Epithelial cell of proximal tubule (primary cell): ENCODE results near the gene DNM2. TPM values are rescaled to one million over a fixed set of nuclear protein-coding genes. Genes with fewer than 3 reads are reported as not detected.

ENCODE experiments used
- DNase-seq: peaks from one replicate; pipeline ENCODE4 v3.0.0-alpha.2; 2011; ENCODE audit warnings: low read depth
- H3K4me3 ChIP-seq: 2 replicates; pipeline ENCODE4 v1.5.1; 2011; ENCODE audit warnings: low read depth, mild to moderate bottlenecking, low read length
- CTCF ChIP-seq: conservative IDR thresholded peaks from 2 replicates; pipeline ENCODE4 v1.5.1; 2012; ENCODE audit warnings: low read depth, mild to moderate bottlenecking, low read length
- total RNA-seq: library from RNA; depleted of rRNA; stranded (reverse); fragments of >200 nt; gene quantifications from 2 replicates; pipeline ENCODE4 v1.2.3, GENCODE V29; 2015

The DNM2 gene
- total RNA-seq, 1 donor from 2014 or later = 94.5 TPM

GRCh38 chr19:10823690-10824089, 105.8 kb downstream of the DNM2 start:
- no peak for DNase-seq
- no peak for TF ChIP-seq CTCF

GRCh38 chr19:10826231-10826630, 108.4 kb downstream of the DNM2 start:
- DNase-seq = no peak
- H3K4me3 ChIP-seq = no peak overlapping the region
- TF ChIP-seq CTCF = no peak

More at GRCh38 chr19:10823690-10824089, 105.8 kb downstream of the DNM2 start:
- no peak overlapping the region for H3K4me3 ChIP-seq

- no peak for DNase-seq
- no peak overlapping the region for H3K4me3 ChIP-seq
- no peak for TF ChIP-seq CTCF
Observed at GRCh38 chr19:10826846-10827245, 109.0 kb downstream of the DNM2 start.

GRCh38 chr19:10828981-10829821, 111.3 kb downstream of the DNM2 start:
- no peak for DNase-seq
- no peak overlapping the region for H3K4me3 ChIP-seq
- peak; percentile 7 for TF ChIP-seq CTCF

- TF ChIP-seq CTCF = no peak
- no peak overlapping the region for H3K4me3 ChIP-seq
- no peak for DNase-seq
Observed at GRCh38 chr19:10829967-10830366, 112.1 kb downstream of the DNM2 start.

- no peak for TF ChIP-seq CTCF
- H3K4me3 ChIP-seq = no peak overlapping the region
- no peak for DNase-seq
Observed at GRCh38 chr19:10830370-10830769, 112.5 kb downstream of the DNM2 start.
